Neuron (in vitro differentiated cells): Measurements from ENCODE around the gene FBLIM1.

Experiments
- H2AFZ ChIP-seq: one replicate; pipeline ENCODE4 v1.6.1; 2013; ENCODE audit warnings: low read depth, mild to moderate bottlenecking, inconsistent platforms, low read length, moderate library complexity
- H3K27me3 ChIP-seq: one replicate; pipeline ENCODE4 v1.6.1; 2013; ENCODE audit warnings: low read length; ENCODE audit not compliant: insufficient read depth
- H3K36me3 ChIP-seq: one replicate; pipeline ENCODE4 v1.6.1; 2013; ENCODE audit warnings: low read length; ENCODE audit not compliant: insufficient read depth
- H3K4me1 ChIP-seq: one replicate; pipeline ENCODE4 v1.6.1; 2013; ENCODE audit warnings: low read length; ENCODE audit not compliant: insufficient read depth
- H3K4me3 ChIP-seq: 2 replicates; pipeline ENCODE4 v1.5.1; 2013; ENCODE audit warnings: mild to moderate bottlenecking, low read length, moderate library complexity
- H3K9me3 ChIP-seq: one replicate; pipeline ENCODE4 v1.6.1; 2013; ENCODE audit warnings: low read length

Gene FBLIM1

DNA sequence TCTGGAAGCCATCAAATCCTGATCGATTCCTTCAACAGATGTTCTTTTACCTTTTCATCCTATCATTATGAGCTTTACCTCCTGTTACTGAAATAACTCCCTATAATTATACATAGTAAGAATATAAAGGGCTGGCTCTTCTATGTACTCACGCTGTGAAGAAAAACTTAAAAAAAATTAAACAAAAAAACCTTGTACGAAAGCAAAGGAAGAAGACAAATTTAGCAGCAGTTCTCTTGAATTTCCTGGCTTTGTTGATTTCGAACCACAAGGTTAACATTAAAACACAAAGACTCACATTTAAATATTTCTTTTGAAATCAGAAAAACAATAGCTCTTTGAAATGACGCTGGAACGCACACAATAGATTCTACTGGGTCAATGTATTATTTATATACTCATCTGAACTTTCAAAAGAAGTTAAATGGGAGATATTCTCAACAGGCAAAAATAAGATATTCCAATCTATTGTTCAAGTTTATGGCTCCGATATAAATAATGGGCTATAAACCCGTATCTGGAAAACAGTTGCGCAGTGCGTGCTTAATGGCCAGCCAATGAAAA lies 75.3 kb downstream of the FBLIM1 start:
- Histone ChIP-seq H3K4me1 (peaks cover 18% of the 10 kb centered on the region), H3K9me3 (peaks cover 3% of the 10 kb centered on the region), H3K36me3 (no peaks in the 10 kb centered on the region), H3K27me3 (no peaks in the 10 kb centered on the region), H3K4me3 (peak overlapping the region; percentile 96), H2AFZ (no peak overlapping the region)

DNA sequence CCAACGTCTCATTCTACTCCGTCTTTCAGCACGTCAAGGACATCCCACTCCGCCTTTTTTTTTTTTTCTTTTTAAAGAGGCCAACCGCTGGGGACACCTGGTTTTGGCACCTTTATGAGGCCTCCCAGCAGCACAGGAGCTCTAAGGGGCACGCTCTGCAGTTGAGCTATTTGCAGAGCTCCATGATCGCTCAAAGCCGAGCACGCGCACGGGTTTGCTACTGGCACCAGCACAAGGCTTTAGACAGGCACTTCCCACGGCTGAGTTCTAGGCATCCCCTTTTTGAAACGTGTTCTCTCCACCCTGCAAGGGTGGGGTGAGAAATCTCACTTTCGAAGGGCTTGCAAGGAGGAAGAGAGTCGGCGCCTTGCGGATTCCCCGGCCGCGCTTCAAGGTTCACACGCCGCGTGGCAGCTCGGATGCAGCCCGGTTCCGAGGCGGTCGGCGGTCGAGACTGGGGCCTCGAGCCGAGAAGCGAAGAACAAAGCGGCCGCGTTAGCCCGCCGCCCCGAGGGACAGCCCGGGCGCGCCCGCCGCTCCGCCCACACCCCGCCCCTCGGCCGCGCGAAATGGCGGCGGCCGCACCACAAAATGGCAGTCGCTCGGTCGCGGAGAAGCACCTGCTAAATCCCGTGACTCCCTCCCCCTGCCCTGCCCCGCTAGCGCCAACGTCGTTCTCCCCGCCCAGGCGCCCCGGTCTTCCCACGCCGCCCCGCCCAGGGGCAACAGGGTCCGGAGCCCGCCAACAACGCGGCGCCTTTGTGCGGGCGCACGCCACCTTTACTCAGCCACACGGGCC lies 76.0 kb downstream of the FBLIM1 start:
- Histone ChIP-seq H3K36me3 (no peaks in the 10 kb centered on the region), H3K9me3 (peaks cover 2% of the 10 kb centered on the region), H3K4me1 (peaks cover 18% of the 10 kb centered on the region), H2AFZ (peak overlapping the region; percentile 44), H3K27me3 (no peaks in the 10 kb centered on the region), H3K4me3 (peak overlapping the region; percentile 96)

DNA sequence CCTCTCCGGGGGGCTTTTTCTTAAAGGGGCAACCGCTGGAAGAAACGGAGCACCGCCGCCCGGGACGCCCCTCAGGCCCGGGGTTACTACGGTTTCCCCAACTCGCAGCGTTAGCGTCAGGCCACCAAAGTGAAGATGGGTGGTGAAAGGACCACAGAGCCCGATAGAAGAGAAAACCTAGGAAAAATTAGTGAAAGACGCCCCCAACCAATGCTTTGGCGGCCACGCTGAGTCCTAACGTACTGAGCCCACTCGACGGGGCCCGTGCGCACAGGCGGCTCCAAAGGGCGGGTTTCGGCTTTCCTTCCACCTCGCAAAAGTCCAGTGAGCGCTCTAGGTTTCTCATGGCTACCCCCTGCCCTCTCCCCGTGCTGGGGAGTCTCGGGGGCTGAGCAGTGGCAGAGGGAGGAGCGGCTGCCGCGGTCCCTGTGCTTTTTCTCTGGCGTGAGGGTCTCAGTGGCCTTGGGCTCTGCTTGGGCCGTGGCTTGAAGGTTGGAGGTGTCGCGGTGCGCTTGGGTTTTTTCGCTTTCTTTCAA lies 76.7 kb downstream of the FBLIM1 start:
- H2AFZ ChIP-seq, result peak overlapping the region; percentile 44
- H3K27me3 ChIP-seq, result no peaks in the 10 kb centered on the region
- no peaks in the 10 kb centered on the region for H3K36me3 ChIP-seq
- H3K4me1 ChIP-seq, result peaks cover 18% of the 10 kb centered on the region
- peak overlapping the region; percentile 96 for H3K4me3 ChIP-seq
- H3K9me3 ChIP-seq, result no peaks in the 10 kb centered on the region

DNA sequence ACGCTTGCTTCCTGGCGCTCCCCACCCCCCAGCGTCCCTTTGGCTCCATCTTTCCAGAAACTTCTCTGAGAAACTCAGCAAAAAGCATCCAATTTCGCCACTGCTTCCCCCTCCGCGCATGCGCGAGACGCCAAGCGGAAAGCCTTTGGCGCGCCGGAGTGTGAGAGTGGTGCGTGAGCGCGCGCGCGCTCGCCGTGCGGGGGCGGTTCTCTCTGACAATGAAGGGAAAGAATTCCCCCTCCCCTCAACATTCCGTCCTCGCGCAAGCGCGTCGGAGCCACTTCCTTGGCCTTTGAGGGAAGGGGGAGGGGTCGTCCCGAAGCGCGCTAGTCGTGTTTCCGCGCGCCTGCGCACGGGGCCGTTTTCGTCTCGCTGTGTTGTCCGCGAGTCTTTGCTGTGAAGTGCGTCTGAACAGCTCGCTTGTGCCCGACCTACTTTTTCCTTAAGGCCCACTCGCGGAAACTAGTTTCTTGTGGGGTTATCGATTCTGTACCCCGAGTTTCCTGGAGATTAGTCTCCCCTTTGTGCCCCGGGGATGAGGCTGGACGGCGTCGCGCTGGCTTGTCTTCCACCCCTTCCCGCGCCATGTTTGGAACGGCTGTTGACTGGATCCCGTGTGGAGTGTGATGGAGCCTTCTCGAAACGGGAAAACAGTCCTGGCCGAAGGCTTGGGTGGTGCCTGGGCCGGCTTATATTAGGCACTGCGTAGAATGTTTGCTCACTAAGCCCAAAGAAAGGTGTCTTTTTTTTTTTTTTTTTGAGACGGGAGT lies 77.3 kb downstream of the FBLIM1 start:
- Histone ChIP-seq H2AFZ (no peak overlapping the region), H3K4me1 (peaks cover 18% of the 10 kb centered on the region), H3K4me3 (peak overlapping the region; percentile 96), H3K27me3 (no peaks in the 10 kb centered on the region), H3K9me3 (no peaks in the 10 kb centered on the region), H3K36me3 (no peaks in the 10 kb centered on the region)
